ENCODE data around the gene TMC8. TPM values are rescaled to one million over a fixed set of nuclear protein-coding genes. Genes with fewer than 3 reads are reported as not detected.
A peak's percentile ranks its signal among the peaks of the same experiment; 100 is the strongest.

The TMC8 gene
- total RNA-seq, 4 donors from 2014 or later: 1.7 to 12.0 (median 3.0) TPM

GRCh38 chr17:78117027-78117981, 13.3 kb upstream of the TMC8 start:
- Histone ChIP-seq H3K4me1 (peaks cover 0 to 42% (median 4%) of the 10 kb centered on the region in 3 donors), H3K27ac (no peak overlapping the region), H3K36me3 (peaks cover 0 to 29% of the 10 kb centered on the region in 2 donors), H3K9me3 (no peaks in the 10 kb centered on the region), H3K27me3 (no peaks in the 10 kb centered on the region), H3K4me3 (no peak overlapping the region)
- ATAC-seq: peak; percentile 18
- 20% methylated on average over 1 of the region's 41 CpGs; no CpG with 5 or more reads in 1 of the 2 donors for WGBS, 2 donors (ENCODE audit: low coverage in 1 of 2)
- TF ChIP-seq POLR2A (IDR thresholded peaks at IDR 0.05) (no peak), CTCF (IDR thresholded peaks at IDR 0.05) (peak in 1 of 4 experiments; percentile 57), POLR2AphosphoS5 (IDR thresholded peaks at IDR 0.05) (no peak), EP300 (IDR thresholded peaks at IDR 0.05) (no peak)

- no peak for ATAC-seq
- no peak overlapping the region for H3K27ac ChIP-seq
- no peaks in the 10 kb centered on the region for H3K27me3 ChIP-seq
- TF ChIP-seq POLR2AphosphoS5 (IDR thresholded peaks at IDR 0.05) (no peak), CTCF (IDR thresholded peaks at IDR 0.05) (no peak), EP300 (IDR thresholded peaks at IDR 0.05) (no peak), POLR2A (IDR thresholded peaks at IDR 0.05) (no peak)
- WGBS, 2 donors (ENCODE audit: low coverage in 1 of 2): no CpG with 5 or more reads among the region's 14 CpGs
- peaks cover 0 to 27% (median 0%) of the 10 kb centered on the region in 3 donors for H3K4me1 ChIP-seq
- peaks cover 0 to 44% of the 10 kb centered on the region in 2 donors for H3K36me3 ChIP-seq
- H3K9me3 ChIP-seq: no peaks in the 10 kb centered on the region
- H3K4me3 ChIP-seq: no peak overlapping the region
Measured at GRCh38 chr17:78118801-78119241, 11.8 kb upstream of the TMC8 start.

- TF ChIP-seq CTCF (IDR thresholded peaks at IDR 0.05) (no peak), EP300 (IDR thresholded peaks at IDR 0.05) (no peak), POLR2AphosphoS5 (IDR thresholded peaks at IDR 0.05) (no peak), POLR2A (IDR thresholded peaks at IDR 0.05) (no peak)
- Histone ChIP-seq H3K27ac (no peak overlapping the region), H3K9me3 (no peaks in the 10 kb centered on the region), H3K4me1 (peaks cover 0 to 28% (median 0%) of the 10 kb centered on the region in 3 donors), H3K27me3 (no peaks in the 10 kb centered on the region), H3K36me3 (peaks cover 0 to 62% of the 10 kb centered on the region in 2 donors), H3K4me3 (no peak overlapping the region)
- WGBS, 2 donors (ENCODE audit: low coverage in 1 of 2): 100% methylated on average over 1 of the region's 13 CpGs; no CpG with 5 or more reads in 1 of the 2 donors
- ATAC-seq: no peak
Measured at GRCh38 chr17:78120537-78120936, 10.0 kb upstream of the TMC8 start.

GRCh38 chr17:78120971-78121800, 9.4 kb upstream of the TMC8 start:
- 90% methylated on average over 2 of the region's 35 CpGs; no CpG with 5 or more reads in 1 of the 2 donors for WGBS, 2 donors (ENCODE audit: low coverage in 1 of 2)

More at GRCh38 chr17:78120971-78121800, 9.4 kb upstream of the TMC8 start:
- TF ChIP-seq POLR2AphosphoS5 (IDR thresholded peaks at IDR 0.05) (no peak), CTCF (IDR thresholded peaks at IDR 0.05) (no peak), POLR2A (IDR thresholded peaks at IDR 0.05) (no peak), EP300 (IDR thresholded peaks at IDR 0.05) (no peak)
- Histone ChIP-seq H3K27me3 (no peaks in the 10 kb centered on the region), H3K4me1 (peaks cover 0 to 34% (median 5%) of the 10 kb centered on the region in 3 donors), H3K36me3 (peaks cover 0 to 66% of the 10 kb centered on the region in 2 donors), H3K27ac (no peak overlapping the region), H3K9me3 (no peaks in the 10 kb centered on the region), H3K4me3 (no peak overlapping the region)
- ATAC-seq: no peak
